KMS-11 (cell line): ENCODE data around the gene NPFFR1.

Experiments
- H2AFZ ChIP-seq: fragments of 200-600 bp; sonication (generic); 2 replicates; pipeline ENCODE4 v1.6.1; 2016; ENCODE audit warnings: antibody characterized with exemption, mixed run types, low read depth
- H3K27ac ChIP-seq: fragments of 200-600 bp; sonication (generic); 2 replicates; pipeline ENCODE4 v1.6.1; 2016; ENCODE audit warnings: mild to moderate bottlenecking, mixed run types
- H3K27me3 ChIP-seq: fragments of 200-600 bp; sonication (generic); 2 replicates; pipeline ENCODE4 v1.6.1; 2017; ENCODE audit warnings: mild to moderate bottlenecking, low read depth, mixed run types, moderate library complexity; ENCODE audit not compliant: insufficient read depth
- H3K36me3 ChIP-seq: fragments of 200-600 bp; sonication (generic); 2 replicates; pipeline ENCODE4 v1.6.1; 2017; ENCODE audit warnings: mild to moderate bottlenecking, mixed run types; ENCODE audit not compliant: insufficient read depth
- H3K4me1 ChIP-seq: fragments of 200-600 bp; sonication (generic); 2 replicates; pipeline ENCODE4 v1.6.1; 2016; ENCODE audit warnings: mild to moderate bottlenecking, low read depth, mixed run types; ENCODE audit not compliant: poor library complexity, severe bottlenecking
- H3K4me2 ChIP-seq: fragments of 200-600 bp; sonication (generic); 2 replicates; pipeline ENCODE4 v1.7.0; 2016; ENCODE audit warnings: mild to moderate bottlenecking, mixed run types
- H3K4me3 ChIP-seq: fragments of 200-600 bp; sonication (generic); IDR thresholded peaks from 2 replicates; pipeline ENCODE4 v1.6.1; 2017; ENCODE audit warnings: low read depth, low read length, mixed read lengths; ENCODE audit not compliant: insufficient read depth
- H3K79me2 ChIP-seq: fragments of 200-600 bp; sonication (generic); 2 replicates; pipeline ENCODE4 v1.6.1; 2016; ENCODE audit warnings: low read depth, mixed run types; ENCODE audit not compliant: insufficient read depth
- H3K9ac ChIP-seq: fragments of 200-600 bp; sonication (generic); 2 replicates; pipeline ENCODE4 v1.6.1; 2016; ENCODE audit warnings: mild to moderate bottlenecking, mixed run types
- H4K20me1 ChIP-seq: fragments of 200-600 bp; sonication (generic); 2 replicates; pipeline ENCODE4 v1.6.1; 2016; ENCODE audit warnings: mild to moderate bottlenecking, mixed run types; ENCODE audit not compliant: insufficient read depth
- TF ChIP-seq, protein P1 (sequence below): fragments of 200-600 bp; sonication (generic); conservative IDR thresholded peaks from 2 replicates; pipeline ENCODE4 v1.6.1; 2017; ENCODE audit warnings: low read depth, mild to moderate bottlenecking, antibody characterized with exemption, low read length, moderate library complexity, mixed read lengths

NPFFR1 gene

DNA sequence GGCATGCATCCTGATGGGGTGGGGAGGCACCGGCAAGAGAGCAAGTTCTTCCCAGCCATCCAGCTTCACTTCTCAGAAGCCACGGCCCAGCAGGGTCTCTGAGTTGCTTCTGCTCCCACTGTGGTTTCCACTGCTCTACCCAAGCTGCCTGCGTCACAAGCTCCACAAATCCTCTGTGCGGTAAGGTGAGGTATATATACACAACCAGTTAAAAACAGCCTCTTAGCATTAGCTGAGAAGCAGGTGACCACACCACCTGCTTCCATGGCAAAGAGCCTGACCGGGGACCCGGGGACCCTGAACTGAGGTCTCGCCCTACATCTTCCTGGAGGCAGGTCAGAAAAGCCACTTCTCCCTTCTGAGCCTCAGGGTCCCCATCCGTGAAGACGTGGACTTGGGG is 46.9 kb upstream of the NPFFR1 start:
- no peak overlapping the region for H2AFZ ChIP-seq
- no peak overlapping the region for H3K4me3 ChIP-seq
- no peaks in the 10 kb centered on the region for H3K79me2 ChIP-seq
- H3K9ac ChIP-seq, result no peak overlapping the region
- no peaks in the 10 kb centered on the region for H3K36me3 ChIP-seq
- no peak overlapping the region for H3K27ac ChIP-seq
- no peaks in the 10 kb centered on the region for H3K27me3 ChIP-seq
- H4K20me1 ChIP-seq, result no peaks in the 10 kb centered on the region
- H3K4me2 ChIP-seq, result no peak overlapping the region
- H3K4me1 ChIP-seq, result no peaks in the 10 kb centered on the region
- TF ChIP-seq, protein P1, sequence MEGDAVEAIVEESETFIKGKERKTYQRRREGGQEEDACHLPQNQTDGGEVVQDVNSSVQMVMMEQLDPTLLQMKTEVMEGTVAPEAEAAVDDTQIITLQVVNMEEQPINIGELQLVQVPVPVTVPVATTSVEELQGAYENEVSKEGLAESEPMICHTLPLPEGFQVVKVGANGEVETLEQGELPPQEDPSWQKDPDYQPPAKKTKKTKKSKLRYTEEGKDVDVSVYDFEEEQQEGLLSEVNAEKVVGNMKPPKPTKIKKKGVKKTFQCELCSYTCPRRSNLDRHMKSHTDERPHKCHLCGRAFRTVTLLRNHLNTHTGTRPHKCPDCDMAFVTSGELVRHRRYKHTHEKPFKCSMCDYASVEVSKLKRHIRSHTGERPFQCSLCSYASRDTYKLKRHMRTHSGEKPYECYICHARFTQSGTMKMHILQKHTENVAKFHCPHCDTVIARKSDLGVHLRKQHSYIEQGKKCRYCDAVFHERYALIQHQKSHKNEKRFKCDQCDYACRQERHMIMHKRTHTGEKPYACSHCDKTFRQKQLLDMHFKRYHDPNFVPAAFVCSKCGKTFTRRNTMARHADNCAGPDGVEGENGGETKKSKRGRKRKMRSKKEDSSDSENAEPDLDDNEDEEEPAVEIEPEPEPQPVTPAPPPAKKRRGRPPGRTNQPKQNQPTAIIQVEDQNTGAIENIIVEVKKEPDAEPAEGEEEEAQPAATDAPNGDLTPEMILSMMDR, result no peak

DNA sequence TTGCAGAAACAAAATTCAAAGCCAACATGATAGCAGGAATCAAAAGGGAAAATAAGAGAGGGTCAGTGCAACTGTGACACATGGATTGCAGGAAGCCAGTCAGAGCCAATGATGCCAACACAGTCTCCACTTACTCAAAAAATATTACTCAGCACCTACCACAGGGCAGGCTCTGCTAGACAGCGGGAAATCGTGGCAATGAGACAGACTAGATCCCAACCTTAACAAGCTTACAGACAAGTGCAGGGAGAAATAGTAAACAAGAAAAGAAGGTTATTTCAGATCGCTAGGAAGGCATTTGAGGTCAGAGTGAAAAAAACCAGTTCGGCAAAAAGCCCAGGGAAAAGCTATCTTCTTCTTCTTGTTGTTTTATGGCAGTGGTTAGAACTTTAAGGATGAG is 45.2 kb upstream of the NPFFR1 start:
- TF ChIP-seq, protein P1, result no peak
- Histone ChIP-seq H3K27me3 (no peaks in the 10 kb centered on the region), H3K9ac (no peak overlapping the region), H2AFZ (no peak overlapping the region), H3K4me3 (no peak overlapping the region), H4K20me1 (no peaks in the 10 kb centered on the region), H3K4me1 (no peaks in the 10 kb centered on the region), H3K27ac (no peak overlapping the region), H3K4me2 (no peak overlapping the region), H3K36me3 (no peaks in the 10 kb centered on the region), H3K79me2 (no peaks in the 10 kb centered on the region)

DNA sequence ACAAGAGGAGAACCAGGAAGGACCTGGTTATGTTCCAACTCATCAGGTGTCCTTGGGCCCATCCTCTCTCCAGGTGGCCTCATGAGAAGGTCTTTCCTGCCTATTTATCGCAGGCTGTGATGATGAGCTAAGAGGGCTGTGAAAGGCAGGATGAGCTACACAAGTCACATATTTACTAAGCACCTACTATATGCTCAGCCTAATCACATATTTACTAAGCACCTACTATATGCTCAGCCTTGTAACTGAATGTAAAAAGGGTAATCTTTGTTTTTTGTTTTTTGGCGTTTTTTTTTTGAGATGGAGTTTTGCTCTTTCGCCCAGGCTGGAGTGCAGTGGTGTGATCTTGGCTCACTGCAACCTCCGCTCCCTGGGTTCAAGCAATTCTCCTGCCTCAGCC is 44.2 kb upstream of the NPFFR1 start:
- no peak overlapping the region for H3K27ac ChIP-seq
- no peaks in the 10 kb centered on the region for H3K79me2 ChIP-seq
- H4K20me1 ChIP-seq, result no peaks in the 10 kb centered on the region
- TF ChIP-seq, protein P1, result no peak
- H3K27me3 ChIP-seq, result no peaks in the 10 kb centered on the region
- no peak overlapping the region for H2AFZ ChIP-seq
- no peaks in the 10 kb centered on the region for H3K36me3 ChIP-seq
- no peak overlapping the region for H3K4me2 ChIP-seq
- no peaks in the 10 kb centered on the region for H3K4me1 ChIP-seq
- no peak overlapping the region for H3K9ac ChIP-seq
- no peak overlapping the region for H3K4me3 ChIP-seq

DNA sequence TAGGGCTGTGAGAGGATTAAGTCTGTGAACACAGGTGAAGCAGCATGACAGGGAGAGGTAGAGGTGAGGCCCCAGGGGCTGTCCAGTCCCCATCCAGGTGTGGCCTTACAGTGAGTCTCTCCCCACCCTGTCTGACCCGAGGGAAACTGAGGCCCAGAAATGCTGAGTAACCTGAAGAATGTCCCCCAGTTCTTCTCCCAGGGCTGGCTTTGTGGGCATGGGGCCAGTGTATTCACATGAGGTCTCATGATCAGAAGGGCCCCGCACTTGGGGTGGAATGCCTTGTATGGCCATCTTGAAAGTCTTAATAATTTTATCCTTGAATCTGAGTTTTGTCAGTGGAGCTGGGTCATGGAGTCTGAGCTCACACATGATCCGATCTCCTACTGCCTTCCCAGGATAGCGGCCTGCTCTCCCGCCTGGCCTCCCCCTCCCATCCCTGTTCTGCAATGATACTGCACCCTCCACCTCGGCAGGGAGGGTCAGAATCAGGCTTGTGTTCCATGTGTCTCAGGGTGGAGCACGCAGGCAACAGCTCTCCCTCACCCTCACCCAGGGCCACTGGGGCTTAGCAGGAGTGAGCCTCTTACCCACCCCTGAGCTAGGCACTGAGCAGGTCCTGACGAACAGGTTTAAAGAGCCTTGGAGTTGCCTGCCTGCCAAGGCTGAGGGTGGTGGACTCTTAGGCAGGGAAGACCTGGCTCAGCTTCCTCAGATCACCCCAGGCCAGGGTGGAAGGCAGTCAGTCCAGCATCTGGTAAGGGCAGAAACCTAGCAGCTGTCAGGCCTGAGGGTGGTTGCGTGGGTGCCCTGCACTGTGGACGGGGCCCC is 41.4 kb upstream of the NPFFR1 start:
- TF ChIP-seq, protein P1, result no peak
- H3K36me3 ChIP-seq, result no peaks in the 10 kb centered on the region
- H4K20me1 ChIP-seq, result no peaks in the 10 kb centered on the region
- no peak overlapping the region for H3K4me3 ChIP-seq
- no peaks in the 10 kb centered on the region for H3K79me2 ChIP-seq
- H3K4me1 ChIP-seq, result no peaks in the 10 kb centered on the region
- H3K4me2 ChIP-seq, result no peak overlapping the region
- no peak overlapping the region for H2AFZ ChIP-seq
- no peaks in the 10 kb centered on the region for H3K27me3 ChIP-seq
- no peak overlapping the region for H3K27ac ChIP-seq
- no peak overlapping the region for H3K9ac ChIP-seq
